H1 (cell line): ENCODE results near the gene DISC1. TPM values are rescaled to one million over a fixed set of nuclear protein-coding genes. Genes with fewer than 3 reads are reported as not detected.
A peak's percentile ranks its signal among the peaks of the same experiment; 100 is the strongest.

Experiments
- CTCF ChIA-PET: fragments of 300-600 bp; sonication (Branson Sonifier 250); formaldehyde crosslinking; loops from one replicate; lab custom pipeline; 2021; ENCODE audit not compliant: partially characterized antibody; lab: Charles Lee
- POLR2A ChIA-PET: fragments of 300-600 bp; sonication (Branson Sonifier 250); formaldehyde crosslinking; loops from one replicate; lab custom pipeline; 2021; ENCODE audit warnings: inconsistent platforms; ENCODE audit not compliant: partially characterized antibody; lab: Charles Lee
- DNase-seq, 2 experiments: peaks; one replicate each; pipeline versions ENCODE4 v3.0.0 to v3.0.0-alpha.2; 2010 to 2022; ENCODE audit warnings: low spot score in 2 of 2, low read depth in 1 of 2, mixed read lengths in 1 of 2
- FAIRE-seq: peaks from 2 replicates; lab custom pipeline; 2011; peaks lifted over from hg19 to GRCh38; lab: Jason Lieb, UNC
- H2AFZ ChIP-seq: 2 replicates; pipeline ENCODE4 v1.8.1; 2012; ENCODE audit warnings: low read length, inconsistent platforms
- H2AK5ac ChIP-seq: 2 replicates; pipeline ENCODE4 v1.6.1; 2013; ENCODE audit warnings: low read depth, low read length
- H2BK120ac ChIP-seq: replicated peaks from 2 replicates; pipeline ENCODE3; 2013; ENCODE audit warnings: low read depth, low read length, inconsistent platforms
- H2BK12ac ChIP-seq: 2 replicates; pipeline ENCODE4 v1.6.1; 2013; ENCODE audit warnings: low read depth, low read length
- H2BK15ac ChIP-seq: 2 replicates; pipeline ENCODE4 v1.6.1; 2013; ENCODE audit warnings: low read length
- H2BK20ac ChIP-seq: 2 replicates; pipeline ENCODE4 v1.6.1; 2013; ENCODE audit warnings: low read length
- H2BK5ac ChIP-seq: 2 replicates; pipeline ENCODE4 v1.6.1; 2013; ENCODE audit warnings: low read depth, low read length
- H3K14ac ChIP-seq: 2 replicates; pipeline ENCODE4 v1.6.1; 2013; ENCODE audit warnings: inconsistent platforms; ENCODE audit not compliant: insufficient read length
- H3K18ac ChIP-seq: 2 replicates; pipeline ENCODE4 v1.6.1; 2013; ENCODE audit warnings: low read length; ENCODE audit errors: extremely low read depth
- H3K23ac ChIP-seq: 2 replicates; pipeline ENCODE4 v1.6.1; 2013; ENCODE audit warnings: inconsistent platforms; ENCODE audit not compliant: insufficient read length
- H3K23me2 ChIP-seq: 2 replicates; pipeline ENCODE4 v1.6.1; 2013; ENCODE audit warnings: low read depth, low read length
- H3K27ac ChIP-seq: 2 replicates; pipeline ENCODE4 v1.6.1; 2011; ENCODE audit warnings: low read depth, low read length, inconsistent platforms
- H3K27me3 ChIP-seq, 4 experiments: replicated peaks in 1 of 4; 1 replicate in 1 of 4; 2 replicates in 3 of 4; pipeline versions ENCODE4 v1.6.1 to v1.8.1; 2011 to 2013; ENCODE audit warnings: low read length in 3 of 4, mild to moderate bottlenecking in 3 of 4, inconsistent platforms in 2 of 4, mixed read lengths in 2 of 4, moderate library complexity in 1 of 4; ENCODE audit not compliant: control insufficient read depth in 3 of 4, insufficient read depth in 3 of 4; ENCODE audit errors: extremely low read depth in 1 of 4
- H3K36me3 ChIP-seq, 4 experiments: 2 replicates each; pipeline versions ENCODE4 v1.6.1 to v1.8.1; 2011 to 2013; ENCODE audit warnings: mild to moderate bottlenecking in 4 of 4, low read length in 3 of 4, moderate library complexity in 2 of 4, control low read depth in 1 of 4, inconsistent platforms in 1 of 4; ENCODE audit not compliant: insufficient read depth in 4 of 4, control insufficient read depth in 2 of 4
- H3K4ac ChIP-seq: replicated peaks from 2 replicates; pipeline ENCODE3; 2013; ENCODE audit warnings: low read length, low read depth, mixed read lengths, inconsistent platforms; ENCODE audit not compliant: insufficient read length
- H3K4me1 ChIP-seq, 4 experiments: replicated peaks in 1 of 4; 1 replicate in 1 of 4; 2 replicates in 3 of 4; pipeline versions ENCODE4 v1.6.1 to v1.8.1; 2011 to 2013; ENCODE audit warnings: low read length in 3 of 4, inconsistent platforms in 2 of 4, mixed read lengths in 1 of 4; ENCODE audit not compliant: insufficient read depth in 4 of 4, control insufficient read depth in 3 of 4
- H3K4me2 ChIP-seq, 2 experiments: 2 replicates each; pipeline versions ENCODE4 v1.6.1 to v1.8.1; 2011 to 2013; ENCODE audit warnings: low read depth in 2 of 2, low read length in 2 of 2, control low read depth in 1 of 2, inconsistent platforms in 1 of 2, mild to moderate bottlenecking in 1 of 2; ENCODE audit not compliant: insufficient read depth in 1 of 2
- H3K4me3 ChIP-seq, 4 experiments: fragments of 200-600, 300-600 bp in 1 of 4; sonication (generic), shearing (Covaris generic), sonication (Bioruptor Twin) in 1 of 4; 2 replicates each; pipeline versions ENCODE4 v1.5.1 to v1.8.1; 2011 to 2016; ENCODE audit warnings: low read length in 4 of 4, low read depth in 3 of 4, control low read depth in 2 of 4, inconsistent platforms in 2 of 4, mild to moderate bottlenecking in 2 of 4, mixed read lengths in 1 of 4, moderate library complexity in 1 of 4; ENCODE audit not compliant: insufficient read depth in 2 of 4; ENCODE audit errors: extremely low read depth in 1 of 4
- H3K56ac ChIP-seq: replicated peaks from 2 replicates; pipeline ENCODE3; 2013; ENCODE audit warnings: low read depth, mild to moderate bottlenecking, mixed read lengths, low read length, inconsistent platforms; ENCODE audit not compliant: insufficient read length
- H3K79me1 ChIP-seq: 2 replicates; pipeline ENCODE4 v1.6.1; 2013; ENCODE audit warnings: low read depth, low read length, control low read depth
- H3K79me2 ChIP-seq, 2 experiments: 2 replicates each; pipeline versions ENCODE4 v1.6.1 to v1.8.1; 2012 to 2013; ENCODE audit warnings: low read length in 2 of 2, mild to moderate bottlenecking in 2 of 2, inconsistent platforms in 1 of 2; ENCODE audit not compliant: insufficient read depth in 2 of 2, control insufficient read depth in 1 of 2
- H3K9ac ChIP-seq, 4 experiments: replicated peaks in 1 of 4; 1 replicate in 1 of 4; 2 replicates in 3 of 4; pipeline versions ENCODE4 v1.6.1 to v1.8.1; 2011 to 2013; ENCODE audit warnings: low read depth in 3 of 4, low read length in 3 of 4, control low read depth in 2 of 4, mild to moderate bottlenecking in 2 of 4, moderate library complexity in 2 of 4, inconsistent platforms in 1 of 4; ENCODE audit errors: extremely low read depth in 1 of 4
- H3K9me3 ChIP-seq, 2 experiments: 2 replicates each; pipeline versions ENCODE4 v1.6.1 to v1.8.1; 2012 to 2013; ENCODE audit warnings: mild to moderate bottlenecking in 2 of 2, moderate library complexity in 2 of 2, control low read depth in 1 of 2, inconsistent platforms in 1 of 2, low read depth in 1 of 2, low read length in 1 of 2, mixed read lengths in 1 of 2; ENCODE audit not compliant: insufficient read depth in 2 of 2
- H4K20me1 ChIP-seq, 2 experiments: replicated peaks in 1 of 2; 2 replicates each; pipeline versions ENCODE3 to v1.8.1; 2011 to 2013; ENCODE audit warnings: inconsistent platforms in 2 of 2, low read length in 2 of 2, mild to moderate bottlenecking in 1 of 2; ENCODE audit not compliant: insufficient read depth in 2 of 2, control insufficient read depth in 1 of 2
- H4K5ac ChIP-seq: 2 replicates; pipeline ENCODE4 v1.6.1; 2013; ENCODE audit warnings: low read length, low read depth, mixed read lengths, inconsistent platforms; ENCODE audit not compliant: insufficient read length
- H4K8ac ChIP-seq: 2 replicates; pipeline ENCODE4 v1.8.0; 2013; ENCODE audit warnings: mild to moderate bottlenecking, moderate library complexity, low read length, inconsistent platforms; ENCODE audit not compliant: insufficient read depth; ENCODE audit errors: extremely low read depth
- H4K91ac ChIP-seq: replicated peaks from 2 replicates; pipeline ENCODE3; 2013; ENCODE audit warnings: low read length, mixed read lengths, inconsistent platforms; ENCODE audit not compliant: insufficient read length
- ASH2L ChIP-seq: fragments of 200-600, 300-600 bp; sonication (generic); IDR thresholded peaks from one replicate; pipeline ENCODE4 v1.7.1; 2017; ENCODE audit warnings: low read length
- ATF3 ChIP-seq: IDR thresholded peaks from 2 replicates; pipeline ENCODE4 v1.6.1; 2011; ENCODE audit warnings: low read depth, mild to moderate bottlenecking, low read length; ENCODE audit not compliant: insufficient read depth
- CBX5 ChIP-seq: fragments of 300-800, 300-1000 bp; sonication (generic); IDR thresholded peaks from 2 replicates; pipeline ENCODE4 v1.7.1; 2016; ENCODE audit warnings: antibody characterized with exemption, low read length, low read depth
- CHD1 ChIP-seq: IDR thresholded peaks from 2 replicates; pipeline ENCODE4 v1.6.1; 2012; ENCODE audit warnings: low read depth, low read length, improper control_type of control experiment
- CREB1 ChIP-seq: IDR thresholded peaks from 2 replicates; pipeline ENCODE4 v1.6.1; 2012; ENCODE audit warnings: inconsistent platforms
- E2F6 ChIP-seq: IDR thresholded peaks from 2 replicates; pipeline ENCODE4 v1.6.1; 2012; ENCODE audit warnings: inconsistent platforms
- EGR1 ChIP-seq: IDR thresholded peaks from 2 replicates; pipeline ENCODE4 v1.6.1; 2011; ENCODE audit warnings: low read depth, low read length, borderline replicate concordance
- FOSL1 ChIP-seq: IDR thresholded peaks from 2 replicates; pipeline ENCODE4 v1.6.1; 2011; ENCODE audit warnings: mild to moderate bottlenecking, low read depth, low read length, moderate library complexity; ENCODE audit not compliant: insufficient read depth
- KDM4A ChIP-seq: IDR thresholded peaks from one replicate; pipeline ENCODE4 v1.7.1; 2012; ENCODE audit warnings: low read depth, mild to moderate bottlenecking, moderate library complexity, low read length, inconsistent platforms; ENCODE audit not compliant: severe bottlenecking
- MAFK ChIP-seq: IDR thresholded peaks from 2 replicates; pipeline ENCODE4 v1.6.1; 2012; ENCODE audit warnings: low read depth, mild to moderate bottlenecking, improper control_type of control experiment, low read length
- MAX ChIP-seq: IDR thresholded peaks from 2 replicates; pipeline ENCODE4 v1.6.1; 2012; ENCODE audit warnings: inconsistent platforms
- POLR2AphosphoS5 ChIP-seq: IDR thresholded peaks from 2 replicates; pipeline ENCODE4 v1.6.1; 2011; ENCODE audit warnings: low read depth, low read length
- SUZ12 ChIP-seq: fragments of 200-600 bp; sonication (generic); IDR thresholded peaks from 2 replicates; pipeline ENCODE4 v1.6.1; 2012; ENCODE audit warnings: mild to moderate bottlenecking, inconsistent platforms, low read length, moderate library complexity, mixed read lengths
- TCF12 ChIP-seq: IDR thresholded peaks from 2 replicates; pipeline ENCODE4 v1.6.1; 2011; ENCODE audit warnings: low read depth, mild to moderate bottlenecking, low read length
- WGBS, 2 experiments: shearing (Covaris generic) in 1 of 2; methylation state at CpG; one replicate each; pipeline versions ENCODE4 v1.1.6 to v1.1.7; 2013 to 2015; ENCODE audit warnings: low lambda C conversion rate in 2 of 2, mixed read lengths in 2 of 2, inconsistent platforms in 1 of 2, low coverage in 1 of 2, missing lambda C conversion rate in 1 of 2; ENCODE audit not compliant: insufficient replicate concordance in 2 of 2, insufficient coverage in 1 of 2, insufficient read length in 1 of 2; ENCODE audit errors: extremely low coverage in 1 of 2, missing lambda C conversion rate in 1 of 2; 5-methylcytosine and 5-hydroxymethylcytosine counted together
- polyA plus RNA-seq, 7 experiments: library from polyadenylated mRNA; depleted of rRNA in 3 of 7; stranded (reverse) in 5 of 7; unstranded in 2 of 7; fragments of >200 nt in 5 of 7; fragments of 200-250 nt in 2 of 7; gene quantifications; 1 replicate in 5 of 7; 2 replicates in 1 of 7; 4 replicates in 1 of 7; pipeline versions ENCODE4 v1.2.1 to v1.2.3, GENCODE V29; 2011 to 2013; ENCODE audit warnings: missing spikeins in 2 of 7, mixed read lengths in 2 of 7
- total RNA-seq: library from RNA; stranded (reverse); fragmentation: NEBNext Ultra II Directional; extraction: Animal tissue kit (Norgen Biotek cat#: 25700); gene quantifications from 2 replicates; pipeline ENCODE4 v1.2.1, GENCODE V29; 2021

Gene DISC1
- total and polyA plus RNA-seq, 2 of the 8 experiments (the other 6 are each of a cell fraction or from before 2014, with no cell fraction given): 1.1 to 3.5 TPM

GRCh38 chr1:232048481-232048880 lies 421.9 kb downstream of the DISC1 start:
- Histone ChIP-seq H4K5ac (no peak overlapping the region), H4K8ac (no peak overlapping the region), H3K23me2 (no peaks in the 10 kb centered on the region; the same call in 1 of the 2 replicates), H2AK5ac (no peak overlapping the region), H3K4ac (no peak overlapping the region), H3K23ac (no peak overlapping the region), H2BK120ac (no peak overlapping the region), H2BK12ac (no peak overlapping the region), H3K79me1 (no peaks in the 10 kb centered on the region), H2BK20ac (no peak overlapping the region), H3K4me3 (no peak overlapping the region), H2AFZ (no peak overlapping the region), H3K4me1 (peaks cover 3 to 10% (median 8%) of the 10 kb centered on the region in 4 experiments; a peak in 6 of 7 replicates), H3K18ac (no peak overlapping the region), H4K91ac (no peak overlapping the region), H4K20me1 (no peaks in the 10 kb centered on the region), H3K79me2 (no peaks in the 10 kb centered on the region), H3K9ac (no peak overlapping the region), H3K56ac (no peak overlapping the region), H3K9me3 (no peaks in the 10 kb centered on the region), H2BK5ac (no peak overlapping the region), H3K27ac (no peak overlapping the region), H3K36me3 (no peaks in the 10 kb centered on the region), H3K14ac (no peak overlapping the region), H3K27me3 (no peaks in the 10 kb centered on the region), H3K4me2 (no peak overlapping the region), H2BK15ac (no peak overlapping the region)
- FAIRE-seq (peak; percentile 13), DNase-seq (no peak)
- 87% methylated on average over 7 of the region's 7 CpGs; no CpG with 5 or more reads in 1 of the 2 experiments for WGBS, 2 experiments
- ChIA-PET POLR2A (no interaction called here), CTCF (interaction anchor here (0.6 to 1.3 kb wide), 2 partner anchors 22 to 292 kb away, joined by 3 read pairs; no protein-coding TSS in a partner anchor)
- TF ChIP-seq SUZ12 (no peak), ATF3 (no peak), EGR1 (no peak), CREB1 (no peak), CBX5 (no peak), POLR2AphosphoS5 (no peak), MAX (no peak), MAFK (no peak), KDM4A (no peak), TCF12 (no peak), CHD1 (no peak), ASH2L (no peak), E2F6 (no peak), FOSL1 (no peak)
